ENCODE results near the gene WDR76.

Gene WDR76

DNA sequence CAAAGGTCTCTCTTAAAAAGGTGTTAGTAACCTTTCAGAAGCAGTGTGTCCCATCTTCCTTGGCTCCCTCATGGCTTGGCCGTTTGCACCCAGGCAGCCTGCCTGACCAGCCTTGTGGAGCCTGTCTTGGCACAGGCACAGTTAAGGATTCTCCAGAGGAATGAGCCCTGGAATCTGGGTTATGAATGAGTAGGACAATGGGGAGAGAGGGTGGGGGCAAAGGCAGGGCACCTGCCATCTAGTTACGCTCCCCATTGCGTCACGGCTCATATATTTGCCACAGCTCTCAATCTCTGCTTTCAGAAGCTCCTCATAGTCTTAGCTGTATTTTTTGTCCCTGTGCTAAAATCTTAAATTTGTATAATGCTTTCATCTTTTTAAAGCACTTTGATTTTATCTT is 50.6 kb downstream of the WDR76 start:
- DNase-seq (ENCODE audit: low read depth in 2 of 3, low spot score in 1 of 3) = no peak

DNA sequence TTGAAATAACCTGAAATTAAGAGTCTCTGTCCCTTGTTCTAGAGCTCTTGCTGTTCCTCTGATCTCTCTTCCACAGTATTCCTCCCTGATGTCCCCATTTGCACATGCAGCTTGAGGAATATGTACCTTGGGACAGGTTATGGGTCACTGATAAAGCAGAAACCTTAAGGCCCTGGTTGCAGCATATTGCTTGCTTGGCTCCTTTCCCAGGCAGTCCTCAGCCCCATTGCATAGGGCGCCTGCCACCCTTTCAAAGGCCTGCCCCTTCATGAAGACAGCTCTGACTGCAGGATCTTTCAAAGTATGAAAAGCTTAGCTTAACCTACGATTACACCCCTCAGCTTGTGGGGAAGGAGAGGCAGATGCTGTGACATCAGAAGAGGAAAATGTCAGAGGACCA is 51.6 kb downstream of the WDR76 start:
- no peak for DNase-seq (ENCODE audit: low read depth in 2 of 3, low spot score in 1 of 3)

- no peak for DNase-seq (ENCODE audit: low read depth in 2 of 3, low spot score in 1 of 3)
Measured at GRCh38 chr15:43879386-43880355, 52.9 kb downstream of the WDR76 start.

- DNase-seq (ENCODE audit: low read depth in 2 of 3, low spot score in 1 of 3) = no peak
Measured at GRCh38 chr15:43880406-43881194, 53.8 kb downstream of the WDR76 start.

- DNase-seq (ENCODE audit: low read depth in 2 of 3, low spot score in 1 of 3) = no peak
Measured at GRCh38 chr15:43881245-43881644, 54.4 kb downstream of the WDR76 start.

GRCh38 chr15:43881944-43882343 is 55.1 kb downstream of the WDR76 start:
- DNase-seq (ENCODE audit: low read depth in 2 of 3, low spot score in 1 of 3) = no peak

GRCh38 chr15:43883571-43883970 is 56.8 kb downstream of the WDR76 start:
- no peak for DNase-seq (ENCODE audit: low read depth in 2 of 3, low spot score in 1 of 3)

GRCh38 chr15:43886558-43886957 is 59.8 kb downstream of the WDR76 start:
- no peak for DNase-seq (ENCODE audit: low read depth in 2 of 3, low spot score in 1 of 3)

DNA sequence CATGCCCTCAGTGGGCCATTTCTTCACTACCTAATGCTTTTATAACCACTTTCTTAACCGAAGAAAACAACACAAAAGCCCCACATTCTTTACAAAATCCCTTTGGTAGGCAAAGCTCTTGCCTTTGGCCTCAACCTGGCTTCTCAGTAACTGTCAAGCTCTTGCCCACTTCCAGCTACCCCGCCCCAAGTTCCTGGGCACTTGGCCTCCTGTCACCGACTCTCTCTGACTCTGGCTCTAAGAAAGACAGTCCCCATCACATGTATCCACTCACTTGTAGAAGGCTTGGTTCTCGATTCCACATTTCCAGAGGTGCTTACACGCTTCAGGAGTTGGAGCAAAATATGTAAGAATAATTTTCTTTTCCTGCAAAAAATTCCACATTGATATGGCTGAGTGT is 61.1 kb downstream of the WDR76 start:
- DNase-seq (ENCODE audit: low read depth in 2 of 3, low spot score in 1 of 3) = no peak

DNA sequence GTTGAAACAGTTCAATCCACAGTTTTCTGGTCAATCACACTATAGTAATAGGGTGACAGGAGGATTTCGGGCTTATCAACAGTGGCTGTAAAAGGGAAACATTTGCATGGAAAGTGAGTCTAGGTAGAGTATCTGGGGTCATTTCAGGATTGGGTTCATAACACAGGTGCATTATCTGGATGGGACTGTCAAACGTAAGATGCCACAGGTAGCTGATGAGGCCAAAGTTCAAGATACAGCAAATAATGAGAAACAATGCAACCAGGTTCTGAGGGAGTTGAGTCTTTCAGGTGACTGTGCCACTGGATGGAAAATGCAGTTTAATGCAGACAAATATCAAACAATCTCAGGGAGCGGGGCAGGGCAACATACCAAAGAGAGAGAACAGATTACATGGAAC is 62.2 kb downstream of the WDR76 start:
- DNase-seq (ENCODE audit: low read depth in 2 of 3, low spot score in 1 of 3) = no peak

- DNase-seq (ENCODE audit: low read depth in 2 of 3, low spot score in 1 of 3) = no peak
Measured at GRCh38 chr15:43893956-43894355, 67.2 kb downstream of the WDR76 start.

DNA sequence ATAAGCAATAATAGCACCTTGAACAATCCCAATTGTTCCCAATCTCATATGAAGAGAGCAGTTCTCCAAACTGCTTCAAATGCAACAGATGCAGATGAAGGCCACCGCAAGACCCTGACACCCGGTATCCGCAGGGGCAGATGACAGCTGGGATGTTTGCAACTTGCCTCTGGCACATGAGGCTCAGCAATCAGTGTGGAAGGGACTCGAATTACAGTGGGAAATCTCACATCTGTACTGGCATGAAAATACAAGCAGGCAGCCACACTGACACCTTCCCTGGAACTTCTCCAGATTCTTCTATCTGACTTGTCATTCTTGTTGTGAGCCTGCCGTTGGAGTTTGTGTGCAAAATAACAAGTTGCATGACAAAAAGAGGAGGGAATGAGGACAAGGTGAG is 68.8 kb downstream of the WDR76 start:
- no peak for DNase-seq (ENCODE audit: low read depth in 2 of 3, low spot score in 1 of 3)

DNA sequence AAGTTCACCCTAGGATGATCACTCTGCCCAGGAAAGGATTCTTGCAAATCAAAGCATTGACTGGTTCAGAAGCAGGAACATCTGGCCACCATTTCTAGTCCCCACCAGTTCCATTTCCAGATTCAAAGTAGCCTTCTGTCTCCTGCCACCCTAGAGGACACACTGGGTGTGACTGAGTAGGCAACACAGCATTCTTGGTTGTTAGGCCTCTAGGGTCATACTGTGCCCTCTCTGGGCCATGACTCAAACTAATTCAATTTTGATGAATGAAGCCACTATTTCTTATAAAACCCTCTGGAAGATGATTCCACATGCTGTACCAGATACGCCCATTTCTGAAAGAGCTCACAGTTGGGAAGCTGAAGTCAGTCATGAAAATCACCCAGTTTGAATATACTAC is 69.7 kb downstream of the WDR76 start:
- DNase-seq (ENCODE audit: low read depth in 2 of 3, low spot score in 1 of 3) = no peak

GRCh38 chr15:43898891-43899290 is 72.1 kb downstream of the WDR76 start:
- DNase-seq (ENCODE audit: low read depth in 2 of 3, low spot score in 1 of 3) = no peak

DNA sequence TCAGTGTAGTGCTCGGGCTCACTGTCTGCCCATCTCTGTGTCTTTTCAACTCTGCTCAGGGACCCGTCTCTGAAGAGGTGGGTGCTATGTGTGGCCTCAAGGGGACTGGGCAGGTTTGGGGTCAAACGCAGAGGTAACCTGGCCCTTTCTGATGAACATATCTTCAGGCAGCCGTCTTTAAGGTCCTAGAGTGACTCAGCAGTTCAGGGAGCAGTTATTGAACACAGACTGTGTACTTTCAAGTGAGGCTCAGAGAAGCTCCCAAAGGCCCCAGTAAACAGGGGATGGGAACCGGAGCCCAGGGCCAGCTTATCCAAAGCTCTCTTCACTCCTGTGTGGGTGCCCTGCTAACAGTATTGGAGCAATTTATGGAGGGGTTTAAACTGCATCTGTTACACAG is 73.1 kb downstream of the WDR76 start:
- no peak for DNase-seq (ENCODE audit: low read depth in 2 of 3, low spot score in 1 of 3)

GRCh38 chr15:43900996-43901395 is 74.2 kb downstream of the WDR76 start:
- no peak for DNase-seq (ENCODE audit: low read depth in 2 of 3, low spot score in 1 of 3)

- no peak for DNase-seq (ENCODE audit: low read depth in 2 of 3, low spot score in 1 of 3)
Measured at GRCh38 chr15:43901495-43901894, 74.7 kb downstream of the WDR76 start.

DNA sequence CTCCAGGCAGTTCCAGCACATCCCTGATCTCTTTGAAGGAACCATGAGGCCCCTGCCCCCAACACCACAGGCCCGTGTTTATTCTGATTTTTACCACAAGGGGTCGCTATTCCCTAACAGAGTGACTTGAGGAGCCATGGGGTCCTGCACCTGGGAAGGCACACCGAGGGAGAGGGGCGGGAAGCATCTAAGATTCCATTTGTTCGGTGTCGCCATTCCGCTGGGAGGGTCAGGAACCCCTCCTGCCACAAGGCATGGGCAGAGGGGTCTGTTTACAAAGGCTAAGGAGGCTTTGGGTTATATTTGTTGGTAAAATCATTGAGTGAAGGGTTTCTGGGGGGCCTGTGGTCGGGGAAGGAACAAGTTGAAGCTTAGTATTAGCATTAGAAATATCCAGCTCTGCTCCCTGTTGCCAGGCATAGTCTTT is 77.1 kb downstream of the WDR76 start:
- DNase-seq (ENCODE audit: low read depth in 2 of 3, low spot score in 1 of 3) = peak; percentile 29 to 78 (median 37)

DNA sequence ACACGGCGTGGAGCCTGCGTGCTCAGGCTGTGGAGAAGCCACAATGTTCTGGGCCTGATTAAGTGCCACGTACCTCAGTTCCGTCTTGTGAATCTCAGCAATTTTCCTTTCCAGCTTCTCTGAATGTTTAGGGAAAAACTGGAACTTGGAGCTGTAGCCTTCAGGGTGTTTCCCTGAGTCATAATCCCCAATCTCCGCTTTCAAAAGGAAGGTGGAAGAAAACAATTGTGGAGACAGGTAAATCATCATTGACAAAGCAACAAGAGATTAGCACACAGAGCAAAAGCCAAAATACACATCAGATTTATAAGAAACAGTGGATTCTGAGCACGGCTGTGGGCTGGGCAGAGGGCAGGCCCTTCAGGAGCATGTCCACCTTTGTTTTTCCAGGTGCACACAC is 79.0 kb downstream of the WDR76 start:
- no peak for DNase-seq (ENCODE audit: low read depth in 2 of 3, low spot score in 1 of 3)

- DNase-seq (ENCODE audit: low read depth in 2 of 3, low spot score in 1 of 3) = no peak
Measured at GRCh38 chr15:43908516-43909050, 81.8 kb downstream of the WDR76 start.

DNA sequence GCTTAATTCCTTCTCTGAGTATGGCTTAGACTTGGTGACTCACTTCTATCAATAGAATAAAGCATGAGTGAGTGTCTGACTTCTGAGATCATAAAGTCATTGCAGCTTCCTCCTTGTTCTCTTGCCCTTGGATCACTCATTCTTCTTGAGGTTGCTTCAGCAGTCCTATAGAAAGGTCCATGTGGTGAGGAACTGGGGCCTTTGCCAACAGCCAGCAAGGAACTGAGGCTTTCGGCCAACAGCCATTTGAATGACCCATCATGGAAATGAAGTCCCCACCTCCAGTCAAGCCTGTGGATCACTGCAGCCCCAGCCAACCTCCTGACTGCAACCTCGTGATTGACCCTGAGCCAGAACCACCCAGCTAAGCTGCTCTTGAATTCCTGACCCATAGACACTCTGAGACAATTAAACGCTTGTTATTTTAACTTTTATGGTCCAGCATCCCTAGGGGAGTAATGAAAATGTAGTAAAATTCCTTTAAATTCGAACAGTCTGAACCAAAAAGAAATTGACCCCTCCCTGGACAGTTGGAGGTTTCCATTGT is 84.5 kb downstream of the WDR76 start:
- DNase-seq (ENCODE audit: low read depth in 2 of 3, low spot score in 1 of 3) = no peak

- DNase-seq (ENCODE audit: low read depth in 2 of 3, low spot score in 1 of 3) = no peak
Measured at GRCh38 chr15:43912208-43912607, 85.4 kb downstream of the WDR76 start.

Measured in stimulated activated CD4-positive, alpha-beta T cell treated with anti-CD3 and anti-CD28 coated beads, Interleukin-12 subunit alpha, Interleukin-12 subunit beta, amount 100 ng/mL, for 48 hours (primary cell).